Choroid plexus epithelial cell (primary cell): ENCODE data around the gene CCDC136.

Experiments used
- DNase-seq: peaks from one replicate; pipeline ENCODE4 v3.0.0-alpha.2; 2010; ENCODE audit warnings: low read depth
- H3K4me3 ChIP-seq: 2 replicates; pipeline ENCODE4 v1.5.1; 2011; ENCODE audit warnings: low read depth, mild to moderate bottlenecking, control low read depth, low read length, moderate library complexity
- TF ChIP-seq, protein P1 (sequence below): conservative IDR thresholded peaks from 2 replicates; pipeline ENCODE4 v1.5.1; 2011; ENCODE audit warnings: low read depth, mild to moderate bottlenecking, control low read depth, inconsistent platforms, low read length, moderate library complexity

The CCDC136 gene

DNA sequence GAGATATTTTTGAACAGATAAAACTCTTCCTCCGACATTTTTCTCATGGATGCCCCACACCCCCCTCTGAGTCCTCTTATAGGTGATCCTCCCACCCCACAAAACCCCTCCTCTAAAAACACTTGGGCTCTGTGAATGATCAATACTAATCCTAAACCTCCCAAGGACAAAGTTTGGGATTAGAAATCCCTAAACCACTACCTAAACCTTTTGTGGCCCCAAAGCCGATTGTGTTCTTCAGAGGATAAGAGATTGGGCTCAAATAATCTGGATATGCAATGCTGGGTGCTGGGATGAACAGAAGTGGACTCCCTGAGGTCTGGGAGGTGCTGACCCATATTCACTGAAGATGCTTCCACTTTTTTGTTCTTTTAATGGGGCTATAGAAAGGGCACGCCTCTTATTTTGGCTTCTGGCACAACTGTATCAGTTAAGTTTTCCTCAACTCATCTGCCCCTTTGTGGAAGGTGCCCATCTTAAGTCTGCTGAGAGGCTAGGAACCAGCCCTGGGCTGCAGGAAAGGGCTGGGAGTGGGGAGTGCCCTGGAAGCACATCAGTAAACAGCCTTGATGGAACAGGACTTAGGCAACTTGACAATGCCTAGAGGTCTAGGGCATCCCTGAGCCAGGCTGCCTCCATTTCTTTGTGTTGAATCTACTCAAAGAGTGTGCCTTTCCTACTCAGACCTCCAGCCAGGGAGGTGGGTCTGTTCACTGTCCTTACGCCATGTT is 15.9 kb upstream of the CCDC136 start, which contains the start of gene OPN1SW:
Gene OPN1SW, minus strand, starts transcription at position 51 of the 731 bp plus-strand sequence. Its CDS starts 13 bp downstream, at position 38.
- TF ChIP-seq, protein P1, sequence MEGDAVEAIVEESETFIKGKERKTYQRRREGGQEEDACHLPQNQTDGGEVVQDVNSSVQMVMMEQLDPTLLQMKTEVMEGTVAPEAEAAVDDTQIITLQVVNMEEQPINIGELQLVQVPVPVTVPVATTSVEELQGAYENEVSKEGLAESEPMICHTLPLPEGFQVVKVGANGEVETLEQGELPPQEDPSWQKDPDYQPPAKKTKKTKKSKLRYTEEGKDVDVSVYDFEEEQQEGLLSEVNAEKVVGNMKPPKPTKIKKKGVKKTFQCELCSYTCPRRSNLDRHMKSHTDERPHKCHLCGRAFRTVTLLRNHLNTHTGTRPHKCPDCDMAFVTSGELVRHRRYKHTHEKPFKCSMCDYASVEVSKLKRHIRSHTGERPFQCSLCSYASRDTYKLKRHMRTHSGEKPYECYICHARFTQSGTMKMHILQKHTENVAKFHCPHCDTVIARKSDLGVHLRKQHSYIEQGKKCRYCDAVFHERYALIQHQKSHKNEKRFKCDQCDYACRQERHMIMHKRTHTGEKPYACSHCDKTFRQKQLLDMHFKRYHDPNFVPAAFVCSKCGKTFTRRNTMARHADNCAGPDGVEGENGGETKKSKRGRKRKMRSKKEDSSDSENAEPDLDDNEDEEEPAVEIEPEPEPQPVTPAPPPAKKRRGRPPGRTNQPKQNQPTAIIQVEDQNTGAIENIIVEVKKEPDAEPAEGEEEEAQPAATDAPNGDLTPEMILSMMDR: no peak
- H3K4me3 ChIP-seq: no peak within 1 kb of the TSS
- DNase-seq: no peak

DNA sequence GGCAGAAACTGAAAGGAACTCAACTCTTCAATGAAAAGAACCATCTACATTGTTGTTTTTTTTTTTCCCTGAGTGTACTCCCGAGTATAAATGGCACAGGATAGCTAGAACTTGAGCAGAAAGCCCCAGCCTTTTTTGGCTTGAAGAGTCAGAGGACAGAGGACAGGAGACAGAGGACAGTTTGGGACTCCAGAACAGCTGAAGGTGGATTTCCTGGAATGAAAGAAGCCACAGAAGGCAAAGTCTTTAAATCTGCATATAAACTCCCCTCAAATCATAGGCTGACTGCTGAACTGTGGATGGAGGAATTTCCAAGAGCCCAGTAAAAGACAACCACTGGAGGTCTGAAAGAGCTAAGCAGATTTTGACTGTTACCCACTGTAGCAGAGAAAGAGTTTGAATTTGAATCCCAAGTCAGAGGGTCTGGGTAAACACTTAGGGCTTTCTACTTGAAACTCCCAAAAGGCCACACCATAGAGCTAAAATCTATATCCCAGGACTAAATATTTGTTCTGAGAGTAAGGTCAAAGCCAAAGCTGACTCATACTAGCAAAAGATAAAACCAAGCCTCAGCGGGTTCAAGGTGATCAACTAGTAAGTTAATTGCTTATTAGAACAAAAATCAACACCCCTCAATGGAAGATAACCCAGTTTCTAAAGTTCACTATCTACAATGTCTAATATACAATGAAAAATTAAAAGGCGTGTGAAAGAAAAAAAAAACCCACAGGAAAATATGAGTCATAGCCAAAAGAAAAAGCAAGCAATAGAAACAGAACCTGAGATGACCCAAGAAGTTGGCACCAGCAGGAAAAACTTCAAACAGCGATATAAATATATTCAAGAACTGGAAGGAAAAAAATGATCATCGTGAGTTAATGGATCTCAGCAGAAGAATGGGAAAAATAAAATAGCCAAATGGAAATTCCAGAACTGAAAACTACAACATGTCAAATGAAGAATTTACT is 14.3 kb upstream of the CCDC136 start:
- TF ChIP-seq, protein P1: no peak
- DNase-seq: peak; percentile 53
- H3K4me3 ChIP-seq: no peak overlapping the region

DNA sequence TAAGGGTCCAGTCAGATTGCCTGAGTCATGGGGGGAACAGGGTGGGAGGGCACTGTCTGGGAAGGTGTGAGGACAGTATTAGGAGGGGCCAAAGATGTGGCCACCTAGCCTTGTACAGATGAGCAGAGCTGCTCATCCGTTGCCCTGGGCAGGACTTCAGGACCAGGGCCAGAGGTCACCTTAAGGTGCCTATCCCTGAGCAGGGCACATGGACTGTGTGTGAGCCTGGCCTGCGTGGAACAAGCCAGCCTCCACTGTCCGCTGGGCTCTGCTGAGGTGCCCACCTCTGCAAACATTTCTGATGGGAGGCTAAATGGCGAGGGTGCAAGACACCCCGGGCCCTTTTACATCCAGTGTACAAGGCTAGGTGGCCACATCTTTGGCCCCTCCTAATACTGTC is 12.8 kb upstream of the CCDC136 start:
- no peak overlapping the region for H3K4me3 ChIP-seq
- TF ChIP-seq, protein P1: no peak
- DNase-seq: no peak

DNA sequence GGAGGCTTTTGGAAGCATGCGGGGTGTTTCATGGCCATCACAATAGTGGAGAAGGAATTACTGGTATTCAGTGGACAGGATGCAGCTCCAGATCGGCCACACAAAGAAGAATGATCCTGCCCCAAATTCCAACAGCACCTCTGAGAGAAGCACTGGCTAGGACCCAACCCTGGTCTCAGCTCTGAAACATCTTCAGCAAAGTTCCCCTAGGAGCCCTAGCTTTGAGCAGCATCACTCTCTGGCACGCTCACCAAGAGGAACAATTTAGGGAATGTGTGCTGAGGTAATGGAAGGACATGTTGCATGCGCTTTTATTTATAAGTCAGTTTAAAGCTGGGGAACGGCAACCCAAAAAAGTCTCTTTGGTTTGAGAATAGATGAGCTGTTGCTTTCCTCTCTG is 10.6 kb upstream of the CCDC136 start:
- no peak overlapping the region for H3K4me3 ChIP-seq
- DNase-seq: no peak
- TF ChIP-seq, protein P1: no peak

DNA sequence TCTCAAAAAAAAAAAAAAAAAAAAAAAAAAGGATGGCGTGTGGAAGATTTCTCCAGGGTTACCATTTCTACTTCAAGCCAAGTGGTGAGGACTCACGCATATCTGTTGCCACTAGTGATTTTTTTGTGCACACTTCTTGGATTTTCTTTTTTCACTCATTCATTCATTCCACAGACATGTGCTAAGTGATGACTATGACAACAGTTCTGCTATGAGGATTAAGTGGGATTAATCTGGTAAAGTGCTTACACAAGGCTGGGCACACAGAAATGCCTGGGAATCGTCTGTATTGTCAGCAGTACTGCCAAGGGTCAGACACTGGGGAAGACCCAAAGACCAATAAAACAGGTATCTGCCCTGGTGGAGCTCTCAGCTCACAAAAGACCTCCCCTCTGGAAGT is 9.9 kb upstream of the CCDC136 start:
- TF ChIP-seq, protein P1: no peak
- H3K4me3 ChIP-seq: no peak overlapping the region
- no peak for DNase-seq

DNA sequence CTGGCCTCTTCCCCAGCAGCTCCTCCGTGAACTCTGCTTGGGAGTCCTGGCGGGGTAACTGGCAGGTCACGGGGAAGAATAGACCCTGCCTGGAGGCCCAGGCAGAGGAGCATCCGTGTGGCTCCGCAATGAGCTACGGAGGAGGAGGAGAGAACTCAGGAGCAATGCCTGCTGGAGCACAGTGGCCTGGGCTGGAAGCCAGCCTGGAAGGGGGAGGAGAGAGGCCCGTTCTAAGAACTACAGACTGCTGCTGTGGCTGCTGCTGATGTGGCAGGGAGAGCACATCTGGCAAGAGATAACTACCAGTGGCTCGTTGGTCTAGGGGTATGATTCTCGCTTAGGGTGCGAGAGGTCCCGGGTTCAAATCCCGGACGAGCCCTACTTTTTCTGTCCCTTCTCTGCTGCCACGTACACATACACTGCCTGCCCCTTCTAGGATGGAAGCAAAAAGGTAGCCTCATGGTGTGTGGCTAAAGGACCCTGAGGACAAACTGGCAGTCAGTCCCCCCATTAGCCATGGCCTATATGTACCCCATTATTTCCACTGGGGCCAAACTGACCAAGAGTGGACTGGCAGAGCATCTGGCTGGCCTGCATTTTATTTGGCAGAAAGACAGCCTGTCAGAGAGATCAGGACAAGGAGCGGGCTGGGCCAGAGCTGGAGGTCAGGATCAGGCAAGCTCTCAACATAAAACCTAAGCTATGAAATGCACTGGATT is 8.5 kb upstream of the CCDC136 start:
- TF ChIP-seq, protein P1: no peak
- DNase-seq: peak; percentile 90
- peak overlapping the region; percentile 38 for H3K4me3 ChIP-seq
